SK-N-MC (cell line): ENCODE measurements around the gene ZBTB7C.

Source experiments
- DNase-seq: peaks from one replicate; pipeline ENCODE4 v3.0.0-alpha.2; 2011; ENCODE audit warnings: low read depth, low spot score
- H3K27ac ChIP-seq: fragments of 200-600 bp; sonication (generic); 2 replicates; pipeline ENCODE4 v1.5.1; 2016; ENCODE audit warnings: mixed run types
- H3K36me3 ChIP-seq: fragments of 200-600 bp; sonication (generic); 2 replicates; pipeline ENCODE4 v1.6.1; 2017; ENCODE audit warnings: antibody characterized with exemption, low read length, mixed read lengths; ENCODE audit not compliant: insufficient read depth
- H3K4me3 ChIP-seq: fragments of 200-600 bp; sonication (generic); 2 replicates; pipeline ENCODE4 v1.5.1; 2016
- H3K9ac ChIP-seq: fragments of 200-600 bp; sonication (generic); 2 replicates; pipeline ENCODE4 v1.8.0; 2017; ENCODE audit warnings: mixed run types, mixed read lengths; ENCODE audit not compliant: insufficient read length
- H3K9me3 ChIP-seq: fragments of 200-600 bp; sonication (generic); 2 replicates; pipeline ENCODE4 v1.6.1; 2017; ENCODE audit warnings: low read depth, mild to moderate bottlenecking, antibody characterized with exemption, low read length, moderate library complexity, mixed read lengths
- EZH2 ChIP-seq: fragments of 200-600 bp; sonication (generic); IDR thresholded peaks from one replicate; pipeline ENCODE4 v1.6.1; 2017; ENCODE audit warnings: antibody characterized with exemption
- FOXP2 ChIP-seq: optimal IDR thresholded peaks from 2 replicates; pipeline ENCODE3; 2011; ENCODE audit warnings: mild to moderate bottlenecking, moderate library complexity; ENCODE audit not compliant: insufficient read depth; ENCODE audit errors: extremely low read length, control extremely low read depth
- POLR2AphosphoS5 ChIP-seq: IDR thresholded peaks from 2 replicates; pipeline ENCODE4 v1.6.1; 2012; ENCODE audit warnings: mild to moderate bottlenecking, low read depth, low read length, borderline replicate concordance

Gene ZBTB7C

GRCh38 chr18:48080546-48080945, 328.6 kb downstream of the ZBTB7C start:
- H3K9me3 ChIP-seq, result no peaks in the 10 kb centered on the region
- no peak for DNase-seq
- no peak overlapping the region for H3K9ac ChIP-seq
- no peaks in the 10 kb centered on the region for H3K36me3 ChIP-seq
- H3K27ac ChIP-seq, result no peak overlapping the region
- H3K4me3 ChIP-seq, result no peak overlapping the region
- TF ChIP-seq FOXP2, result no peak
- no peak for TF ChIP-seq POLR2AphosphoS5
- TF ChIP-seq EZH2, result no peak

GRCh38 chr18:48079885-48080284, 329.3 kb downstream of the ZBTB7C start:
- no peak overlapping the region for H3K4me3 ChIP-seq
- TF ChIP-seq EZH2 (no peak), FOXP2 (no peak), POLR2AphosphoS5 (no peak)
- no peak for DNase-seq
- no peaks in the 10 kb centered on the region for H3K36me3 ChIP-seq
- no peaks in the 10 kb centered on the region for H3K9me3 ChIP-seq
- H3K9ac ChIP-seq, result no peak overlapping the region
- H3K27ac ChIP-seq, result no peak overlapping the region

- no peak for TF ChIP-seq POLR2AphosphoS5
- no peak for TF ChIP-seq FOXP2
- TF ChIP-seq EZH2, result no peak
- H3K9me3 ChIP-seq, result no peaks in the 10 kb centered on the region
- DNase-seq, result no peak
- no peaks in the 10 kb centered on the region for H3K36me3 ChIP-seq
- H3K27ac ChIP-seq, result no peak overlapping the region
- no peak overlapping the region for H3K4me3 ChIP-seq
- no peak overlapping the region for H3K9ac ChIP-seq
Measured at GRCh38 chr18:48078448-48078847, 330.7 kb downstream of the ZBTB7C start.

- Histone ChIP-seq H3K27ac (no peak overlapping the region), H3K9ac (no peak overlapping the region), H3K9me3 (no peaks in the 10 kb centered on the region), H3K4me3 (no peak overlapping the region), H3K36me3 (no peaks in the 10 kb centered on the region)
- no peak for TF ChIP-seq FOXP2
- TF ChIP-seq EZH2, result no peak
- TF ChIP-seq POLR2AphosphoS5, result no peak
- DNase-seq, result no peak
Measured at GRCh38 chr18:48077291-48077690, 331.9 kb downstream of the ZBTB7C start.

- no peak overlapping the region for H3K9ac ChIP-seq
- no peak overlapping the region for H3K27ac ChIP-seq
- no peaks in the 10 kb centered on the region for H3K36me3 ChIP-seq
- H3K9me3 ChIP-seq, result no peaks in the 10 kb centered on the region
- no peak for DNase-seq
- H3K4me3 ChIP-seq, result no peak overlapping the region
- TF ChIP-seq EZH2, result no peak
- TF ChIP-seq FOXP2, result no peak
- TF ChIP-seq POLR2AphosphoS5, result no peak
Measured at GRCh38 chr18:48076461-48076860, 332.7 kb downstream of the ZBTB7C start.

GRCh38 chr18:48075707-48076093, 333.5 kb downstream of the ZBTB7C start:
- no peak overlapping the region for H3K9ac ChIP-seq
- H3K27ac ChIP-seq, result no peak overlapping the region
- no peak for DNase-seq
- TF ChIP-seq EZH2, result no peak
- H3K4me3 ChIP-seq, result no peak overlapping the region
- H3K9me3 ChIP-seq, result no peaks in the 10 kb centered on the region
- H3K36me3 ChIP-seq, result no peaks in the 10 kb centered on the region

- no peaks in the 10 kb centered on the region for H3K36me3 ChIP-seq
- no peak for DNase-seq
- H3K9ac ChIP-seq, result no peak overlapping the region
- no peak for TF ChIP-seq POLR2AphosphoS5
- no peak for TF ChIP-seq EZH2
- TF ChIP-seq FOXP2, result no peak
- no peaks in the 10 kb centered on the region for H3K9me3 ChIP-seq
- H3K27ac ChIP-seq, result no peak overlapping the region
- H3K4me3 ChIP-seq, result no peak overlapping the region
Measured at GRCh38 chr18:48074929-48075706, 334.1 kb downstream of the ZBTB7C start.

- TF ChIP-seq FOXP2, result no peak
- TF ChIP-seq POLR2AphosphoS5, result no peak
- no peak for TF ChIP-seq EZH2
- Histone ChIP-seq H3K27ac (no peak overlapping the region), H3K9me3 (no peaks in the 10 kb centered on the region), H3K4me3 (no peak overlapping the region), H3K9ac (no peak overlapping the region), H3K36me3 (no peaks in the 10 kb centered on the region)
- no peak for DNase-seq
Measured at GRCh38 chr18:48073211-48073930, 335.8 kb downstream of the ZBTB7C start.
